Measurements from ENCODE around the gene BICD2. TPM values are rescaled to one million over a fixed set of nuclear protein-coding genes. Genes with fewer than 3 reads are reported as not detected.

Gene BICD2
- total and polyA plus RNA-seq, 2 of the 8 experiments (the other 6 are each of a cell fraction or from before 2014, with no cell fraction given): 6.6 to 22.8 TPM

GRCh38 chr9:92738661-92739081 lies 26.0 kb downstream of the BICD2 start:
- POLR2A ChIA-PET (ENCODE audit: partially characterized antibody): no interaction called here
- no peak overlapping the region for H2BK5ac ChIP-seq (ENCODE audit: low read depth, low read length)
- peaks cover 0 to 87% of the 10 kb centered on the region in 2 experiments; a peak in 3 of 4 replicates for H3K79me2 ChIP-seq (ENCODE audit: control insufficient read depth in 1 of 2, insufficient read depth in 2 of 2, low read length in 2 of 2)
- no peak overlapping the region for H2BK12ac ChIP-seq (ENCODE audit: low read depth, low read length)
- H3K4ac ChIP-seq (replicated peaks; ENCODE audit: insufficient read length, low read depth, low read length): no peak overlapping the region
- H2AFZ ChIP-seq (ENCODE audit: low read length): no peak overlapping the region
- no peaks in the 10 kb centered on the region for H3K36me3 ChIP-seq (ENCODE audit: control insufficient read depth in 2 of 4, insufficient read depth in 4 of 4, low read length in 3 of 4)
- H3K18ac ChIP-seq (ENCODE audit: extremely low read depth, low read length): no peak overlapping the region
- no peak for FAIRE-seq
- H3K23me2 ChIP-seq (ENCODE audit: low read depth, low read length): no peaks in the 10 kb centered on the region
- H3K4me1 ChIP-seq (replicated peaks in 1 of 4; ENCODE audit: control insufficient read depth in 3 of 4, insufficient read depth in 4 of 4, low read length in 3 of 4): peaks cover 0 to 7% (median 2%) of the 10 kb centered on the region in 4 experiments; a peak in 3 of 7 replicates
- no peak overlapping the region for H2BK15ac ChIP-seq (ENCODE audit: low read length)
- no peak overlapping the region for H4K91ac ChIP-seq (replicated peaks; ENCODE audit: insufficient read length, low read length)
- 89% methylated on average over 5 of the region's 5 CpGs; no CpG with 5 or more reads in 1 of the 2 experiments for WGBS, 2 experiments (ENCODE audit: extremely low coverage in 1 of 2, insufficient coverage in 1 of 2, insufficient read length in 1 of 2, insufficient replicate concordance in 2 of 2, low coverage in 1 of 2, low lambda C conversion rate in 2 of 2, missing lambda C conversion rate in 1 of 2)
- H3K56ac ChIP-seq (replicated peaks; ENCODE audit: insufficient read length, low read depth, low read length): no peak overlapping the region
- peaks cover 24% of the 10 kb centered on the region for H3K79me1 ChIP-seq (ENCODE audit: low read depth, low read length)
- no peak overlapping the region for H3K9ac ChIP-seq (replicated peaks in 1 of 4; ENCODE audit: extremely low read depth in 1 of 4, low read depth in 3 of 4, low read length in 3 of 4)
- H4K20me1 ChIP-seq (replicated peaks in 1 of 2; ENCODE audit: control insufficient read depth in 1 of 2, insufficient read depth in 2 of 2, low read length in 2 of 2): peaks cover 3 to 18% of the 10 kb centered on the region in 2 experiments
- H4K5ac ChIP-seq (ENCODE audit: insufficient read length, low read depth, low read length): no peak overlapping the region
- H2BK120ac ChIP-seq (replicated peaks; ENCODE audit: low read depth, low read length): no peak overlapping the region
- H3K27ac ChIP-seq (ENCODE audit: low read depth, low read length): no peak overlapping the region
- H3K27me3 ChIP-seq (replicated peaks in 1 of 4; ENCODE audit: control insufficient read depth in 3 of 4, extremely low read depth in 1 of 4, insufficient read depth in 3 of 4, low read length in 3 of 4): no peaks in the 10 kb centered on the region
- no peak overlapping the region for H3K4me3 ChIP-seq (ENCODE audit: extremely low read depth in 1 of 4, insufficient read depth in 2 of 4, low read depth in 3 of 4, low read length in 4 of 4)
- H3K4me2 ChIP-seq (ENCODE audit: insufficient read depth in 1 of 2, low read depth in 2 of 2, low read length in 2 of 2): no peak overlapping the region
- H4K8ac ChIP-seq (ENCODE audit: extremely low read depth, insufficient read depth, low read length): no peak overlapping the region; the same call in 1 of the 2 replicates
- H3K9me3 ChIP-seq (ENCODE audit: insufficient read depth in 2 of 2, low read depth in 1 of 2, low read length in 1 of 2): no peaks in the 10 kb centered on the region
- peak overlapping the region; percentile 25; the same call in 1 of the 2 replicates for H2AK5ac ChIP-seq (ENCODE audit: low read depth, low read length)
- no peak for DNase-seq (ENCODE audit: low read depth in 1 of 2, low spot score in 2 of 2)
- H3K14ac ChIP-seq (ENCODE audit: insufficient read length): no peak overlapping the region
- H3K23ac ChIP-seq (ENCODE audit: insufficient read length): no peak overlapping the region
- no peak overlapping the region for H2BK20ac ChIP-seq (ENCODE audit: low read length)
- CTCF ChIA-PET (ENCODE audit: partially characterized antibody): interaction anchor here (1.1 to 1.7 kb wide), 2 partner anchors 10 to 265 kb away, joined by 4 read pairs; no protein-coding TSS in a partner anchor
- TF ChIP-seq GTF2F1 (IDR thresholded peaks at IDR 0.05; ENCODE audit: borderline replicate concordance, low read depth, low read length): no peak
- no peak for TF ChIP-seq HDAC2 (IDR thresholded peaks at IDR 0.05; ENCODE audit: borderline replicate concordance in 1 of 2, low read depth in 2 of 2, low read length in 2 of 2)
- TF ChIP-seq NRF1 (IDR thresholded peaks at IDR 0.05; ENCODE audit: low read depth, low read length): no peak
- TF ChIP-seq HDAC6 (IDR thresholded peaks at IDR 0.05; ENCODE audit: low read depth, low read length): no peak
- TF ChIP-seq USF2 (IDR thresholded peaks at IDR 0.05; ENCODE audit: low read length): no peak
- TF ChIP-seq BRCA1 (IDR thresholded peaks at IDR 0.05; ENCODE audit: low read depth, low read length): no peak
- no peak for TF ChIP-seq GABPA (IDR thresholded peaks at IDR 0.05; ENCODE audit: borderline replicate concordance, insufficient read depth, low read length)
- TF ChIP-seq ATF3 (IDR thresholded peaks at IDR 0.05; ENCODE audit: insufficient read depth, low read depth, low read length): no peak
- no peak for TF ChIP-seq SP1 (IDR thresholded peaks at IDR 0.05; ENCODE audit: low read depth, low read length)
- no peak for TF ChIP-seq JUND (IDR thresholded peaks at IDR 0.05; ENCODE audit: low read length)

Data from H1 (cell line).